Lower leg skin (tissue), 3 donors: Measurements from ENCODE around the gene CPN1.

ENCODE experiments used
- POLR2A ChIP-seq, 2 donors: fragments of 450-650 bp; IDR thresholded peaks; one replicate each; pipeline ENCODE4 v1.6.1; 2016 to 2017; ENCODE audit warnings: antibody characterized with exemption in 2 of 2, mild to moderate bottlenecking in 1 of 2, moderate library complexity in 1 of 2
- TF ChIP-seq, protein P1 (sequence below), 3 donors: fragments of 450-650 bp; IDR thresholded peaks; one replicate each; pipeline ENCODE4 v1.5.1; 2016; ENCODE audit warnings: antibody characterized with exemption in 3 of 3, mild to moderate bottlenecking in 3 of 3, moderate library complexity in 2 of 3

DNA sequence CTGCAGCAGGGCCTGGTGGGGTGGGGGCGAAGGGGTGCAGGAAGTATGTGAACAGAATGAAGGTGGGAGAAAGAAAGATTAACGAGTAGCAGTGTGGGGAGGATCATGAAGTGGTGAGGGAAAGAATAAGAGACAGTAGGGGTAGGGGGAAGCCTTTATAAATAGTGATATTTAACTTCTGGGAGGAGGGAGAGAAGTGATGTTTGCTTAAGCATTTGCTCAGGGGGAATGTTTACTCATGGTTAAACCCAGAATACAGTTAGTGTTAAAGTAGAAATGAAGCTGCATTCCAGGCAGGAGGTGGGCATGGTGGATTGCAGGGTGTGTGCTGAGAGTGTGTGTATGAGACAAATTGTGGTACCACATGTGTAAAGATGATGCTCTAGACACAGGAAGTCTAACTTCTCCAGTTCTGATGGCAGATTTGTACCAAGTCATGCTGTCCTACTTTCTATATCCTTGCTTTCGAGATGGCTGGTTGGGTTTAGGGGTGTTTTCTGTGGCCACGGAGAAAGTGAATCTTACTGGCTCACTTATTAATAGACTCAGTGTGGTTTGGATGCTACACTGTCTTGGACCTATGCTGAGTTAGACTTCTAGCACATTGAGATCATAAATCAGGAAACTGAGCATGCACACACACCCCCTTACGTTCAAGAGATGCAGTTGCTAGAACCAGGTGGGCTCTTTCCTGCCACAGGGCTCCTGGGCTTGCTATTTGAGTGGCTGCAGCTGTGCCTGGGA lies 61.4 kb downstream of the CPN1 start:
- TF ChIP-seq, protein P1, sequence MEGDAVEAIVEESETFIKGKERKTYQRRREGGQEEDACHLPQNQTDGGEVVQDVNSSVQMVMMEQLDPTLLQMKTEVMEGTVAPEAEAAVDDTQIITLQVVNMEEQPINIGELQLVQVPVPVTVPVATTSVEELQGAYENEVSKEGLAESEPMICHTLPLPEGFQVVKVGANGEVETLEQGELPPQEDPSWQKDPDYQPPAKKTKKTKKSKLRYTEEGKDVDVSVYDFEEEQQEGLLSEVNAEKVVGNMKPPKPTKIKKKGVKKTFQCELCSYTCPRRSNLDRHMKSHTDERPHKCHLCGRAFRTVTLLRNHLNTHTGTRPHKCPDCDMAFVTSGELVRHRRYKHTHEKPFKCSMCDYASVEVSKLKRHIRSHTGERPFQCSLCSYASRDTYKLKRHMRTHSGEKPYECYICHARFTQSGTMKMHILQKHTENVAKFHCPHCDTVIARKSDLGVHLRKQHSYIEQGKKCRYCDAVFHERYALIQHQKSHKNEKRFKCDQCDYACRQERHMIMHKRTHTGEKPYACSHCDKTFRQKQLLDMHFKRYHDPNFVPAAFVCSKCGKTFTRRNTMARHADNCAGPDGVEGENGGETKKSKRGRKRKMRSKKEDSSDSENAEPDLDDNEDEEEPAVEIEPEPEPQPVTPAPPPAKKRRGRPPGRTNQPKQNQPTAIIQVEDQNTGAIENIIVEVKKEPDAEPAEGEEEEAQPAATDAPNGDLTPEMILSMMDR (IDR thresholded peaks at IDR 0.05) = no peak
- no peak for TF ChIP-seq POLR2A (IDR thresholded peaks at IDR 0.05)
